Stimulated activated CD4-positive, alpha-beta T cell treated with anti-CD3 and anti-CD28 coated beads, Interleukin-2, amount 100 ng/mL, for 4 hours (primary cell): ENCODE measurements around the gene TLCD5.

Source experiments
- DNase-seq: peaks from one replicate; pipeline ENCODE4 v3.0.0-alpha.2; 2020; ENCODE audit warnings: low read depth

Gene TLCD5

DNA sequence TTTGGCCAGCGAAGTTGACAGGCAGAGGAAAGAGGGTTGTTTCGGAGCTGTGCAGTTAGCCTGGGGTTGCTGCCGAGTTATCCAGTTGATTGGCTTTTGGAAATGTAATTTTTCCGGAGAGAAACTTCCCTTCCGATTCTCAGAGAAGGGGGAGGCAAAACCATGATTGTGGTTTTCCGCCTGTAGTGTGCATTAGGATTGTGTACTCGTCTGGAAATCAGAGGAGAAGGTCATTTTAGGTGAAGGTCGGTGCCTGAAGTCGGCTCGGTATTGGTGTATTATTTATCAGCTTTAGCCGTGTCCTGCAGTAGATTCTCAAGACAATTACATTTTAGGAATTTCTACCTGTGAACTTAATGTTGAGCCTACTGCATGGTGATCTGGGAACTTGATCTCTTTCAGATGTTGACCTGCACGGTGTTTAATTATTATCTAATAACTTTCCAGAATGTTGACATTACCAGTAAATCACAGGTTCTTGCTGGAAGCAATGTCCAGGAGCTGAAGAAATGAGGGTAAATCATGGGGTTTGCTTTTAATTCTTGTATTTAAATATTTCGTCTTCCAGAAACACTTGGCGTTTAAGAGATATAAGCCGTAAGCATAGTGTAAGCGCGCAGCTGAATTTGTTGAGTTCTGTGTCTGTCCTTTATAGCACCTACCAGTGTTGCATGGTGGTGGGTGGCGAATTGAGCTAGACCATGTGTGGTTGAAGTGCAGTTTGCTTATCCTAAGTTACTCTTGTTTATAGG lies 12.4 kb downstream of the TLCD5 start:
- no peak for DNase-seq

- no peak for DNase-seq
These were observed 13.2 kb downstream of the TLCD5 start for GRCh38 chr11:120338107-120338933.

- no peak for DNase-seq
These were observed 14.3 kb downstream of the TLCD5 start for GRCh38 chr11:120339394-120339890.

DNA sequence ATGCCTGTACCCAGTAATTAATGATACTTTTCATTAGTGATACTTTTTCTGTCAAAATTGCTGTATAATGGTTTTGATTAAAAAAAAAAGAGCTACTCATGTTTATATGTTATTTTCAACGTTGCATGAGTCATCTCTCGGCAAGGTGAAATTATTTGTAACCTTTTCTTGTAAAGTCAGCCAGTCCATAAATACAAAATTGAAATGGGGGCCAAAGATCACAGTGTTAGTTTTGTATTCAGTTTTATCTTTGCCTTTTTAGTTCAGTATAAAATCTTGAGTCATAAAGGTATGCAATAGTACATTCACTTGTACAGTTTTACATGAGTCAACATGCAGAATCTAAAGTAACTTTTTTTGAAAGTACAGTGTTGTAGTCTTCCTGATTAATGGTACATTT lies 15.4 kb downstream of the TLCD5 start:
- DNase-seq = no peak

DNA sequence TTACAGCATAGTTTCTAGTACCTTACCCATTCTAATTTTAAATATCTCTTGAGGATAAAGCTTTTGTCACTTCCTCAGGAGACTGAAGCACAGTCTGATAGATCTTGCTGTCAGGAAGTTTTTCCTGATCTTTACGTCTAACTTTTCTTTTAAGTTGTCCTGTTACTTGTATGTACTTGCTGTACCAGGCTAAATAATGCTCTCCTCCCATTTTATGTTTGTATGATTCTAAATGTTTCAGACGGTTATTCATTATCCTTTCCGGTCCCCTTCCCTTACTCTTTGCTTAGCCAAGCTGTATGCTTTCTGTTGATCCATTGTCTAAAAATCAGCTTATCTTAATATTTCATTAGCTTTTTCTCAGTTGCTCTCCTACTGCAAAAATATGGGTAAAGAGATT lies 17.1 kb downstream of the TLCD5 start:
- no peak for DNase-seq

GRCh38 chr11:120342678-120343077 lies 17.6 kb downstream of the TLCD5 start:
- DNase-seq = no peak

GRCh38 chr11:120343429-120343828 lies 18.3 kb downstream of the TLCD5 start:
- no peak for DNase-seq

GRCh38 chr11:120344302-120345004 lies 19.4 kb downstream of the TLCD5 start:
- DNase-seq = no peak

GRCh38 chr11:120346233-120346632 lies 21.1 kb downstream of the TLCD5 start:
- no peak for DNase-seq

- DNase-seq = no peak
These were observed 25.5 kb downstream of the TLCD5 start for GRCh38 chr11:120350637-120351036.

- DNase-seq = no peak
These were observed 27.3 kb downstream of the TLCD5 start for GRCh38 chr11:120352405-120352804.

- no peak for DNase-seq
These were observed 29.0 kb downstream of the TLCD5 start for GRCh38 chr11:120354068-120354467.

- DNase-seq = no peak
These were observed 29.7 kb downstream of the TLCD5 start for GRCh38 chr11:120354779-120355178.

DNA sequence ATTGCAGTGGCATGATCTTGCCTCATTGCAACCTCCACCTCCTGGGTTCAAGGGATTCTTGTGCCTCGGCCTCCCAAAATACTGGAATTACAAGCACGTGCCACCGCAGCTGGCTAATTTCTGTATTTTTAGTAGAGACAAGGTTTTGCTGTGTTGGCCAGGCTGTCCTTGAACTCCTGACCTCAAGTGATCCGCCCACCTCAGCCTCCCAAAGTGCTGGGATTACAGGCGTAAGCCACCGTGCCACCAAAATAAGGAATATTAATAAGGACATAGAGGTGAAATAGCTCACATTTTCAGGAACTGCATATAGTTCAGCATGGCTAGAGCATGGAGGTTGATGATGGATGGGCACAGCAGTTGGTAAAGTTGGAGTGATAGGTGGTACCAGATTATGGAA lies 32.5 kb downstream of the TLCD5 start:
- no peak for DNase-seq

DNA sequence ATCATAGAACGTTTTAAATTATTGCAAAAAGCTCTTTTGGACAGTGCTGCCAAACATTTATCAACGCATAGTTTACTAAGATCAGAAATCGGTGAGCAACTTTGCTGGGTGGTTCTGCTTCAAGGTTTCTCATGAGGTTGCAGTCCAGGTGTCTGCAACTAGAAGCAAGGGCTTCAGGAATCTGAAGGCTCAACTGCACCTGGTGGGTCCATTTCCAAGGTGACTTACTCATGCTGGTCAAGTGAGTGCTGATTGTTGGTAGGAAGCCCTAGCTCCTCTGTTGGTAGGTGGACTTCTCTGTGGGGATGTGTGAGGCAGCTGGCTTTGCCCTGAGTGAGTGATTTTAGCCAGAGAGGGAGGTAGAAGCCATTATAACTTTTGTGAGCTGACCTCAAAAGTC lies 33.6 kb downstream of the TLCD5 start:
- DNase-seq = no peak

GRCh38 chr11:120363436-120363835 lies 38.3 kb downstream of the TLCD5 start:
- no peak for DNase-seq

- DNase-seq = no peak
These were observed 40.4 kb downstream of the TLCD5 start for GRCh38 chr11:120365512-120365911.

DNA sequence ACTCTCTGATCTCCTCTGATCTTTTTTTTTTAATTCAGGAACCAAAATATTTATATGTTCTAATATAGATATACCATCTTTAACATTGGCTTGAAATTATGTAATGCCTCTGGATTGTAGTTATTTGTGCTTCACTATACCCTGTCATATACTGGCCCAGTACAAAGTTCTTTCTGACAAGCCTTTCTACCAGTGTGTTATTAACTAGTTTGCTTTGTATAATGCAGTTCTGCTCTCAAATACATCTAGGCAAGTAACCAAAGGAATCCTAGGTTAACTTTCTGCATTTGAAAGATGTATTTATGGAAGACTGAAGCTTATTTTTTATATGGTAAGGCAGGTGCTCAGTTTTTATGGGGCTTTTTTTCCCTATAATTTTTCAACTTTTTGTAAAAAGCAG lies 47.2 kb downstream of the TLCD5 start:
- no peak for DNase-seq

DNA sequence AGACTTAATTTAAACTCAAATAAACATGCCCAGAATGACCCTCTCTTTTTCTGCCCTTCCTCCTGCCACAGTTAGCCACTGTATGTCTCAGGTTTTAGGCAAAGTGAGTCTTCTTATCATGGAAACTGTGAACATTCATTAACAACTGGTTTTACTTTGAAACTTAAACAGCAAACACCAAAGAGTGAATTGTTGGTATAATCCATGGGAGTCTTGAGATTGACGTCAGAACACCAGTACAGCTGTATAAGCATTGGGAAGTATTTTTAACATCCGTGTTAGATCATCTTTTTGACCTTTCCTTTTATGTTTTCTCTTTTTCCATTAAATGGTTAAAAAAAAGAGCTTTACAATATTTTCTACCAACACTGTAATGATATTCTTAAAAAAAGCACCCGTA lies 50.0 kb downstream of the TLCD5 start:
- no peak for DNase-seq

DNA sequence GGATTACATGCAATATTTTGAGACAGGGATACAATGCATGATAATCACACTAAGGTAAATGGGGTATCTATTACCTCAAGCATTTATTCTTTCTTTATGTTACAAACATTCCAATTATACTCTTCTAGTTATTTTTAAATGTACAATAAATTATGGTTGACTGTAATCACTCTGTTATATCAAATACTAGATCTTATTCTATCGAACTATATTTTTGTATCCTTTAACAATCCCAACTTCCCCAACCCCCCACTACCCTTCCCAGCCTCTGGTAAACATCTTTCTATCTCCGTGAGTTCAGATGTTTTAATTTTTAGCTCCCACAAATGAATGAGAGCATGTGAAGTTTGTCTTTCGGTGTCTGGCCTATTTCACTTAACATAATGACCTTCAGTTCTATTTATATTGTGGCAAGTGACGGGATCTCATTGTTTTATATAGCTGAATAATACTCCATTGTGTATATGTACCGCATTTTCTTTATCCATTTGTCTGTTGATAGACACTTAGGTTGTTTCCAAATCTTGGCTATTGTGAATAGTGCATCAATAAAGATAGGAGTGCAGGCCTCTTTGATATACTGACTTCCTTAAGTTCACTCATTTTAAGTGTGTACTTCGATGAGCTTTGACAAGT lies 51.6 kb downstream of the TLCD5 start:
- DNase-seq = no peak

DNA sequence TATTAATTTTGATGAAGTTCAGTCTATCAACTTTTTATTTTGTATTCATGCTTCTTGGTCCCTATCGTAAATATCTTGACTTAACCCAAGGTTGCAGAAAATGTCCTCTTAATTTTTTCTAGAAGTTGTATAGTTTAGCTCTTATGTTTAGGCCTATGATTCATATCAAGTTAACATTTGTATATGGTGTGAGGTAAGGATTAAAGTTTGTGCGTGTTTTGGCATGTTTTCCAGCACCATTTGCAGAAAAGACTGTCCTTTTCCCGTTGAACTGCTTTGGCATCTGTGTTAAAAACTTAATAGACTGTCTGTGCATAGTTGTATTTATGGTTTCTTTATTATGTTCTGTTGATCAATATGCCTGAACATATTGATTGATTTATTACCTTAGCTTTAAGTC lies 53.4 kb downstream of the TLCD5 start:
- no peak for DNase-seq

DNA sequence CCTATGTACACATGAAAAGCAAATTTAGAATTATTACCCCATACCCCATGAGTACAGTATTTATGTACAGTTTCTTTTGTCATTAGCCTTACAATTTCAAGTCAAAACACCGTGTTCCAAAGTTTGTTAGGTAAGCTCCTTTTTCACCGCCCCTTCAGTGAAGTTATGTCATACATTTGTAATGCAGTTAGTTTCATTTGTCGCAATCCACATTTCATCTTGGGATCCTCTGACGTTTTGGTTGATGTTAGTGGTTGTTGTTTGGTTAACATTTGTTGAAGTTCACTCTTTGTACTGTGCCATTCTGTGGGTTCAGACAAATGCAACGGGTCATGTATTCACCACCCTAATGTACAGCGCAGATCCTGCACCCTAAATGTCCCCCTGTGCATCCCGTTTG lies 56.3 kb downstream of the TLCD5 start:
- DNase-seq = no peak
